ENCODE data around the gene CFAP410. TPM values are rescaled to one million over a fixed set of nuclear protein-coding genes. Genes with fewer than 3 reads are reported as not detected.

CFAP410 gene
- total and polyA plus RNA-seq, 2 of the 13 experiments (the other 11 are each of a cell fraction or from before 2014, with no cell fraction given), result 8.0 to 20.1 TPM

DNA sequence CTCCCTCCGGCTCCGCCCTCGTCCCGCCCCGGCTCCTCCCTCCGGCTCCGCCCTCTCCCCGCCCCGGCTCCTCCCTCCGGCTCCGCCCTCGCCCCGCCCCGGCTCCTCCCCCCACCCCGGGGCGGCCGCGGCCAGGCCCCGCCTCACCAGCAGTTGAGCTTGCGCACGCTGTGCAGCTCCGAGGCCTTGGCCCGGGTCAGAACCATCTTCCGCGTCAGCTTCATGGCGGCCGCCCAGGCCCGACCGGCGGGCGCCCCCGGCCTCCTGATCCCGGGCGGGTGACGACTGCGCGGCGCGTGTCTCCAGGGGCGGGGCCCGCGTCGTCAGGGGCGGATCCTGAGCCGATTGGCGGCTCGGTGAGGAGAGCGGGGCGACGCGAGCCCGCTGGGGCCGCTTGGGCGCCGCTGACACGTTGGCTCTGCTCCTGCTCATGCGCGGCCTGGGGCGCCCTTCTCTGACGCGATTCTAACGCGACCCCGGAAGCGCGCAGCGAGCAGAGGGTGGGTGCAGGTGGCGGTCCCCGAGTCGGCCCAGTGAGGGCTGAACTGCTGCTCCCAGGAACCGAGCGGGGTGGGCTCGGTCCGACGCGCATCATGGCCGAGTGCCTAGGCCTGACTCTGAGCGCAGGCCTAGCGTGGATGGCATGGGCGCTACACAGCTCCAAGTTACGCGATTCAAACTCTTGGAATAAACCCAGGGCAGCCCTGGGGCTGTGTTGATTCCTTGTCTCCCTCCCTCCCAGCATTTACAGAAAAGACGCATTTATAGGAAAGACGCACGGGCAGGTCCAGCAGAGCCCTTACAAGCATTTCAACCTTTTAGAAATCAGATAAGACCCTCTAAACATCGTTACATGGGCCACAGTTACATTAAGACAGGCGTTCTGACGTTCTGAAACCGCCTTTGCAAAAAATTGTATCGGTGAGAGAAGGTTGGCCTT lies at the start of gene CFAP410 (continued):
- TF ChIP-seq, protein P1, sequence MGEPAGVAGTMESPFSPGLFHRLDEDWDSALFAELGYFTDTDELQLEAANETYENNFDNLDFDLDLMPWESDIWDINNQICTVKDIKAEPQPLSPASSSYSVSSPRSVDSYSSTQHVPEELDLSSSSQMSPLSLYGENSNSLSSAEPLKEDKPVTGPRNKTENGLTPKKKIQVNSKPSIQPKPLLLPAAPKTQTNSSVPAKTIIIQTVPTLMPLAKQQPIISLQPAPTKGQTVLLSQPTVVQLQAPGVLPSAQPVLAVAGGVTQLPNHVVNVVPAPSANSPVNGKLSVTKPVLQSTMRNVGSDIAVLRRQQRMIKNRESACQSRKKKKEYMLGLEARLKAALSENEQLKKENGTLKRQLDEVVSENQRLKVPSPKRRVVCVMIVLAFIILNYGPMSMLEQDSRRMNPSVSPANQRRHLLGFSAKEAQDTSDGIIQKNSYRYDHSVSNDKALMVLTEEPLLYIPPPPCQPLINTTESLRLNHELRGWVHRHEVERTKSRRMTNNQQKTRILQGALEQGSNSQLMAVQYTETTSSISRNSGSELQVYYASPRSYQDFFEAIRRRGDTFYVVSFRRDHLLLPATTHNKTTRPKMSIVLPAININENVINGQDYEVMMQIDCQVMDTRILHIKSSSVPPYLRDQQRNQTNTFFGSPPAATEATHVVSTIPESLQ (CRISPR knock-in tag; conservative IDR thresholded peaks at IDR 0.05), result no peak
- TF ChIP-seq, protein P2, sequence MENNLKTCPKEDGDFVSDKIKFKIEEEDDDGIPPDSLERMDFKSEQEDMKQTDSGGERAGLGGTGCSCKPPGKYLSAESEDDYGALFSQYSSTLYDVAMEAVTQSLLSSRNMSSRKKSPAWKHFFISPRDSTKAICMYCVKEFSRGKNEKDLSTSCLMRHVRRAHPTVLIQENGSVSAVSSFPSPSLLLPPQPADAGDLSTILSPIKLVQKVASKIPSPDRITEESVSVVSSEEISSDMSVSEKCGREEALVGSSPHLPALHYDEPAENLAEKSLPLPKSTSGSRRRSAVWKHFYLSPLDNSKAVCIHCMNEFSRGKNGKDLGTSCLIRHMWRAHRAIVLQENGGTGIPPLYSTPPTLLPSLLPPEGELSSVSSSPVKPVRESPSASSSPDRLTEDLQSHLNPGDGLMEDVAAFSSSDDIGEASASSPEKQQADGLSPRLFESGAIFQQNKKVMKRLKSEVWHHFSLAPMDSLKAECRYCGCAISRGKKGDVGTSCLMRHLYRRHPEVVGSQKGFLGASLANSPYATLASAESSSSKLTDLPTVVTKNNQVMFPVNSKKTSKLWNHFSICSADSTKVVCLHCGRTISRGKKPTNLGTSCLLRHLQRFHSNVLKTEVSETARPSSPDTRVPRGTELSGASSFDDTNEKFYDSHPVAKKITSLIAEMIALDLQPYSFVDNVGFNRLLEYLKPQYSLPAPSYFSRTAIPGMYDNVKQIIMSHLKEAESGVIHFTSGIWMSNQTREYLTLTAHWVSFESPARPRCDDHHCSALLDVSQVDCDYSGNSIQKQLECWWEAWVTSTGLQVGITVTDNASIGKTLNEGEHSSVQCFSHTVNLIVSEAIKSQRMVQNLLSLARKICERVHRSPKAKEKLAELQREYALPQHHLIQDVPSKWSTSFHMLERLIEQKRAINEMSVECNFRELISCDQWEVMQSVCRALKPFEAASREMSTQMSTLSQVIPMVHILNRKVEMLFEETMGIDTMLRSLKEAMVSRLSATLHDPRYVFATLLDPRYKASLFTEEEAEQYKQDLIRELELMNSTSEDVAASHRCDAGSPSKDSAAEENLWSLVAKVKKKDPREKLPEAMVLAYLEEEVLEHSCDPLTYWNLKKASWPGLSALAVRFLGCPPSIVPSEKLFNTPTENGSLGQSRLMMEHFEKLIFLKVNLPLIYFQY (CRISPR knock-in tag; IDR thresholded peaks at IDR 0.05; ENCODE audit: borderline replicate concordance), result peak; percentile 78; the same call in 1 of the 2 replicates
- TF ChIP-seq NFE2L2 (IDR thresholded peaks at IDR 0.05; ENCODE audit: low read length) (no peak), ZNF891 (CRISPR knock-in tag; IDR thresholded peaks at IDR 0.05) (peak; percentile 91; the same call in 1 of the 2 replicates), TBP (CRISPR knock-in tag; IDR thresholded peaks at IDR 0.05) (0 out of 2 replicates have a peak, but pooled peaks have one; percentile 56), ZBTB3 (CRISPR knock-in tag; IDR thresholded peaks at IDR 0.05; ENCODE audit: borderline replicate concordance, low read depth) (no peak), DNMT1 (CRISPR knock-in tag; IDR thresholded peaks at IDR 0.05) (no peak), ZNF329 (CRISPR knock-in tag; IDR thresholded peaks at IDR 0.05; ENCODE audit: low read depth) (no peak), MED8 (CRISPR knock-in tag; IDR thresholded peaks at IDR 0.05; ENCODE audit: insufficient replicate concordance) (no peak), ZNF20 (CRISPR knock-in tag; IDR thresholded peaks at IDR 0.05) (no peak), ZNF367 (CRISPR knock-in tag; IDR thresholded peaks at IDR 0.05; ENCODE audit: borderline replicate concordance) (no peak), ATF1 (CRISPR knock-in tag; IDR thresholded peaks at IDR 0.05) (peak; percentile 98), ZNF10 (CRISPR knock-in tag; IDR thresholded peaks at IDR 0.05; ENCODE audit: borderline replicate concordance, low read depth) (no peak), ZNF552 (CRISPR knock-in tag; IDR thresholded peaks at IDR 0.05; ENCODE audit: borderline replicate concordance) (no peak)
- TF ChIP-seq, protein P3, sequence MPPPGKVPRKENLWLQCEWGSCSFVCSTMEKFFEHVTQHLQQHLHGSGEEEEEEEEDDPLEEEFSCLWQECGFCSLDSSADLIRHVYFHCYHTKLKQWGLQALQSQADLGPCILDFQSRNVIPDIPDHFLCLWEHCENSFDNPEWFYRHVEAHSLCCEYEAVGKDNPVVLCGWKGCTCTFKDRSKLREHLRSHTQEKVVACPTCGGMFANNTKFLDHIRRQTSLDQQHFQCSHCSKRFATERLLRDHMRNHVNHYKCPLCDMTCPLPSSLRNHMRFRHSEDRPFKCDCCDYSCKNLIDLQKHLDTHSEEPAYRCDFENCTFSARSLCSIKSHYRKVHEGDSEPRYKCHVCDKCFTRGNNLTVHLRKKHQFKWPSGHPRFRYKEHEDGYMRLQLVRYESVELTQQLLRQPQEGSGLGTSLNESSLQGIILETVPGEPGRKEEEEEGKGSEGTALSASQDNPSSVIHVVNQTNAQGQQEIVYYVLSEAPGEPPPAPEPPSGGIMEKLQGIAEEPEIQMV (CRISPR knock-in tag; IDR thresholded peaks at IDR 0.05; ENCODE audit: low read depth), result no peak; the same call in 1 of the 2 replicates
- TF ChIP-seq, protein P4, sequence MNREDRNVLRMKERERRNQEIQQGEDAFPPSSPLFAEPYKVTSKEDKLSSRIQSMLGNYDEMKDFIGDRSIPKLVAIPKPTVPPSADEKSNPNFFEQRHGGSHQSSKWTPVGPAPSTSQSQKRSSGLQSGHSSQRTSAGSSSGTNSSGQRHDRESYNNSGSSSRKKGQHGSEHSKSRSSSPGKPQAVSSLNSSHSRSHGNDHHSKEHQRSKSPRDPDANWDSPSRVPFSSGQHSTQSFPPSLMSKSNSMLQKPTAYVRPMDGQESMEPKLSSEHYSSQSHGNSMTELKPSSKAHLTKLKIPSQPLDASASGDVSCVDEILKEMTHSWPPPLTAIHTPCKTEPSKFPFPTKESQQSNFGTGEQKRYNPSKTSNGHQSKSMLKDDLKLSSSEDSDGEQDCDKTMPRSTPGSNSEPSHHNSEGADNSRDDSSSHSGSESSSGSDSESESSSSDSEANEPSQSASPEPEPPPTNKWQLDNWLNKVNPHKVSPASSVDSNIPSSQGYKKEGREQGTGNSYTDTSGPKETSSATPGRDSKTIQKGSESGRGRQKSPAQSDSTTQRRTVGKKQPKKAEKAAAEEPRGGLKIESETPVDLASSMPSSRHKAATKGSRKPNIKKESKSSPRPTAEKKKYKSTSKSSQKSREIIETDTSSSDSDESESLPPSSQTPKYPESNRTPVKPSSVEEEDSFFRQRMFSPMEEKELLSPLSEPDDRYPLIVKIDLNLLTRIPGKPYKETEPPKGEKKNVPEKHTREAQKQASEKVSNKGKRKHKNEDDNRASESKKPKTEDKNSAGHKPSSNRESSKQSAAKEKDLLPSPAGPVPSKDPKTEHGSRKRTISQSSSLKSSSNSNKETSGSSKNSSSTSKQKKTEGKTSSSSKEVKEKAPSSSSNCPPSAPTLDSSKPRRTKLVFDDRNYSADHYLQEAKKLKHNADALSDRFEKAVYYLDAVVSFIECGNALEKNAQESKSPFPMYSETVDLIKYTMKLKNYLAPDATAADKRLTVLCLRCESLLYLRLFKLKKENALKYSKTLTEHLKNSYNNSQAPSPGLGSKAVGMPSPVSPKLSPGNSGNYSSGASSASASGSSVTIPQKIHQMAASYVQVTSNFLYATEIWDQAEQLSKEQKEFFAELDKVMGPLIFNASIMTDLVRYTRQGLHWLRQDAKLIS (CRISPR knock-in tag; IDR thresholded peaks at IDR 0.05), result no peak
